ENCODE results near the gene MUC4.
"Not testable (repeated sequence)": the region's sequence is repeated elsewhere in the genome, so short reads cannot be mapped to it uniquely, and the experiment has no call there.

Gene MUC4

GRCh38 chr3:195714380-195715011 lies 97.2 kb downstream of the MUC4 start:
- no peak overlapping the region for H3K4me3 ChIP-seq (ENCODE audit: low read depth, low read length)
- TF ChIP-seq MYC (IDR thresholded peaks at IDR 0.05; ENCODE audit: low read depth, low read length) (no peak), POLR2A (IDR thresholded peaks at IDR 0.05; ENCODE audit: extremely low read depth, insufficient read length) (no peak), MAX (IDR thresholded peaks at IDR 0.05; ENCODE audit: low read depth, low read length) (no peak)
- TF ChIP-seq, protein P1, sequence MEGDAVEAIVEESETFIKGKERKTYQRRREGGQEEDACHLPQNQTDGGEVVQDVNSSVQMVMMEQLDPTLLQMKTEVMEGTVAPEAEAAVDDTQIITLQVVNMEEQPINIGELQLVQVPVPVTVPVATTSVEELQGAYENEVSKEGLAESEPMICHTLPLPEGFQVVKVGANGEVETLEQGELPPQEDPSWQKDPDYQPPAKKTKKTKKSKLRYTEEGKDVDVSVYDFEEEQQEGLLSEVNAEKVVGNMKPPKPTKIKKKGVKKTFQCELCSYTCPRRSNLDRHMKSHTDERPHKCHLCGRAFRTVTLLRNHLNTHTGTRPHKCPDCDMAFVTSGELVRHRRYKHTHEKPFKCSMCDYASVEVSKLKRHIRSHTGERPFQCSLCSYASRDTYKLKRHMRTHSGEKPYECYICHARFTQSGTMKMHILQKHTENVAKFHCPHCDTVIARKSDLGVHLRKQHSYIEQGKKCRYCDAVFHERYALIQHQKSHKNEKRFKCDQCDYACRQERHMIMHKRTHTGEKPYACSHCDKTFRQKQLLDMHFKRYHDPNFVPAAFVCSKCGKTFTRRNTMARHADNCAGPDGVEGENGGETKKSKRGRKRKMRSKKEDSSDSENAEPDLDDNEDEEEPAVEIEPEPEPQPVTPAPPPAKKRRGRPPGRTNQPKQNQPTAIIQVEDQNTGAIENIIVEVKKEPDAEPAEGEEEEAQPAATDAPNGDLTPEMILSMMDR (IDR thresholded peaks at IDR 0.05; ENCODE audit: low read depth, low read length) = no peak
- DNase-seq (ENCODE audit: low read depth) = peak; percentile 32

DNA sequence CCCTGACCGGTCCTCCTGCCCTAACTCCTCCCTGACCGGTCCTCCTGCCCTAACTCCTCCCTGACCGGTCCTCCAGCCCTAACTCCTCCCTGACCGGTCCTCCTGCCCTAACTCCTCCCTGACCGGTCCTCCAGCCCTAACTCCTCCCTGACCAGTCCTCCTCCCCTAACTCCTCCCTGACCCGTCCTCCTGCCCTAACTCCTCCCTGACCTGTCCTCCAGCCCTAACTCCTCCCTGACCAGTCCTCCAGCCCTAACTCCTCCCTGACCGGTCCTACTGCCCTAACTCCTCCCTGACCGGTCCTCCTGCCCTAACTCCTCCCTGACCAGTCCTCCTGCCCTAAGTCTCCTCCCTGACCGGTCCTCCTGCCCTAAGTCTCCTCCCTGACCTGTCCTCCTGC lies 98.6 kb downstream of the MUC4 start:
- peak; percentile 46 for DNase-seq (ENCODE audit: low read depth)
- not testable (repeated sequence) for H3K4me3 ChIP-seq (ENCODE audit: low read depth, low read length)

DNA sequence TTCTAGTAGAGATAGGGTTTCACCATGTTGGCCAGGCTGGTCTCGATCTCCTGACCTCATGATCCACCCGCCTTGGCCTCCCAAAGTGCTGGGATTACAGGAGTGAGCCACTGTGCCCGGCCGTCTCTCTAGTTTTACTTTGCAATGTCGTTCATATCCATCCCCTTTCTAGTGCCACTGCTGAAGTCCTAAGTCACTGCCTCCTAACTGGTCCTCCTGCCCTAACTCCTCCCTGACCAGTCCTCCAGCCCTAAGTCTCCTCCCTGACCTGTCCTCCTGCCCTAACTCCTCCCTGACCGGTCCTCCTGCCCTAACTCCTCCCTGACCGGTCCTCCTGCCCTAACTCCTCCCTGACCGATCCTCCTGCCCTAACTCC lies 99.2 kb downstream of the MUC4 start:
- not testable (repeated sequence) for H3K4me3 ChIP-seq (ENCODE audit: low read depth, low read length); DNase-seq (ENCODE audit: low read depth)

DNA sequence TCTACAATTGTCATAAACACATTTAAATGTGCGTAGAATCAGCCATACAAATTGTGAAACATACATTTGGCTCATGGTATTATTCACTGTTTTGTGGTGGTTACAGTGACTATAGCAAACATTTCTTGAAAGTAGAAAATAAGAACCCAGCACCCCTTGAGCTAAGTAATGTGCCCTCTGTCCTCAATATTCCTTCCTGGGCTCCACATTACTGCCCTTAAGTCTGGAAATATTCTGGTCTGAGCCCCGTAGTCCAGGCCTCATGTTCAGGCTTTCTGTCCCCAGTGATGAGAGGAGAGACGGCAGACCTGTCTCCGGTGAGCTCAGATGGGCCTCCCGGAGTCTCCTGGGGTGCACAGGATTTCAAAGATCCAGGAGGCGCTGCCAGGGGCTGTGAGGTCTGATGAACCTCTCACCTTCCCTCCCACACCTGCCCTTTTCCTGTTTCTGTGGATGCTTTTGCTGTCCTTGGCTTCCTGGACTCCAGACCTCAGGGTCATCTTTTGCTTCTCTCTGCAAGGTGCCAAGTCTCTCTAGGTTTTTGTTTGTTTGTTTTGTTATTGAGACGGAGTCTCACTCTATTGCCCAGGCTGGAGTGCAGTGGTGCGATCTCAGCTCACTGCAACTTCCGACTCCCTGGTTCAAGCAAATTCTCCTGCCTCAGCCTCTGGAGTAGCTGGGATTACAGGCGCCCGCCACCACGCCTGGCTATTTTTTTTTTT lies 99.8 kb downstream of the MUC4 start:
- H3K4me3 ChIP-seq (ENCODE audit: low read depth, low read length) = no peak overlapping the region
- no peak for TF ChIP-seq MYC (IDR thresholded peaks at IDR 0.05; ENCODE audit: low read depth, low read length)
- TF ChIP-seq, protein P1 (IDR thresholded peaks at IDR 0.05; ENCODE audit: low read depth, low read length) = no peak
- no peak for TF ChIP-seq MAX (IDR thresholded peaks at IDR 0.05; ENCODE audit: low read depth, low read length)
- TF ChIP-seq POLR2A (IDR thresholded peaks at IDR 0.05; ENCODE audit: extremely low read depth, insufficient read length) = no peak

DNA sequence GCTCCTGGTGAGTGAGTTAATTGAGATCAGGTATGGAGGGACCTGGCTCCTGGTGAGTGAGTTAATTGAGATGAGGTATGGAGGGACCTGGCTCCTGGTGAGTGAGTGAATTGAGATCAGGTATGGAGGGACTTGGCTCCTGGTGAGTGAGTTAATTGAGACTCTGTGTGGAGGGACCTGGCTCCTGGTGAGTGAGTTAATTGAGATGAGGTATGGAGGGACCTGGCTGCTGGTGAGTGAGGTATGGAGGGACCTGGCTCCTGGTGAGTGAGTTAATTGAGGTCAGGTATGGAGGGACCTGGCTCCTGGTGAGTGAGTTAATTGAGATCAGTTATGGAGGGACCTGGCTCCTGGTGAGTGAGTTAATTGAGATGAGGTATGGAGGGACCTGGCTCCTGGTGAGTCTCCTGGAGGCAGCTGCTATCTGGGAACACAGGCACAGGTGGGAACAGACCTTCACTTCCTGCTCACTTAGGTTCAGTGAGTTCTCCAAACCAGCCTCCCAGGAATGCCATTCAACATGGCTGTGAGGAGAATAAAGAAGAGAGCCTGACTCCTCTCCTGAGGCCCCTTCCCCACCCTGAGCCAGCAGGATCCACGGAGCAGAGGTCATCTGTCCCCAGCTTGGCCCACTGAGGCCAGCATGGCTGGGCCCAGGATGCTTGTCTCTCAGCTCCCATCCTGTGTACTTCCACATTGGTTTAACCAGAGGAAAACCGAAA lies 100.5 kb downstream of the MUC4 start:
- not testable (repeated sequence) for DNase-seq (ENCODE audit: low read depth); H3K4me3 ChIP-seq (ENCODE audit: low read depth, low read length)

More for the DNA sequence above, 99.8 kb downstream of the MUC4 start:
- DNase-seq (ENCODE audit: low read depth) = no peak

DNA sequence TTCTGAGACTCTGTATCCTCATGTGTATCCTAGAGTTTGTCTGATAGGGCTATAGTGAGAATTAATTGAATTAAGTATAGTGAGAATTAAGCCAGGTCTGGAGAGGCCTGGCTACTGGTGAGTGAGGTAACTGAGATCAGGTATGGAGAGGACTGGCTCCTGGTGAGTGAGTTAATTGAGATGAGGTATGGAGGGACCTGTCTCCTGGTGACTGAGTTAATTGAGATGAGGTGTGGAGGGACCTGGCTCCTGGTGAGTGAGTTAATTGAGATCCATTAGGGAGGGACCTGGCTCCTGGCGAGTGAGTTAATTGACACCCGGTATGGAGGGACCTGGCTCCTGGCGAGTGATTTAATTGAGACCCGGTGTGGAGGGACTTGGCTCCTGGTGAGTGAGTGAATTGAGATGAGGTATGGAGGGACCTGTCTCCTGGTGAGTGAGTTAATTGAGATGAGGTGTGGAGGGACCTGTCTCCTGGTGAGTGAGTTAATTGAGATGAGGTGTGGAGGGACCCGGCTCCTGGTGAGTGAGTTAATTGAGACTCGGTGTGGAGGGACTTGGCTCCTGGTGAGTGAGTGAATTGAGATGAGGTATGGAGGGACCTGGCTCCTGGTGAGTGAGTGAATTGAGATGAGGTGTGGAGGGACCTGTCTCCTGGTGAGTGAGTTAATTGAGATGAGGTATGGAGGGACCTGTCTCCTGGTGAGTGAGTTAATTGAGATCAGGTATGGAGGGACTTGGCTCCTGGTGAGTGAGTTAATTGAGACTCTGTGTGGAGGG lies 101.4 kb downstream of the MUC4 start:
- not testable (repeated sequence) for H3K4me3 ChIP-seq (ENCODE audit: low read depth, low read length); DNase-seq (ENCODE audit: low read depth)

DNA sequence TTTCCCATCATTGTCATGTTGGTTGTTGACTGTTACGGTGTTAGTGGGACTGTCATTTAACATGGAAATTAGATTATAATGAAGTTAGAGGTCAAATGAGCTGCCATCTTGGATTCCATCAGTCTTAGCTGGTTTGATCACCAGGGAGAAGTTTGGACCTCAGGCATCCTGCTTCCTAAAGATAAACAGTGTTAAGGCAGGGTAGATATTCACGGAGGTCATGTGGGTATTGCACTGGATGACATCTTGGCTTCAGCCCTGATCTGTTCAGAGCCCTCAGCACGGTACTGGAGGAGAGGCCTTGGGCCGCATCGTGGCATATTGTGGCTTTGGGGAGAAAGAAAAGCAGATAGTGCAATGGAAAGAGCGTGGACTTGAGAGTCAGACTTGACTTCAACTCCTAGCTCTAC lies 102.0 kb downstream of the MUC4 start:
- no peak overlapping the region for H3K4me3 ChIP-seq (ENCODE audit: low read depth, low read length)
- DNase-seq (ENCODE audit: low read depth) = no peak
- TF ChIP-seq MAX (IDR thresholded peaks at IDR 0.05; ENCODE audit: low read depth, low read length) = no peak

DNA sequence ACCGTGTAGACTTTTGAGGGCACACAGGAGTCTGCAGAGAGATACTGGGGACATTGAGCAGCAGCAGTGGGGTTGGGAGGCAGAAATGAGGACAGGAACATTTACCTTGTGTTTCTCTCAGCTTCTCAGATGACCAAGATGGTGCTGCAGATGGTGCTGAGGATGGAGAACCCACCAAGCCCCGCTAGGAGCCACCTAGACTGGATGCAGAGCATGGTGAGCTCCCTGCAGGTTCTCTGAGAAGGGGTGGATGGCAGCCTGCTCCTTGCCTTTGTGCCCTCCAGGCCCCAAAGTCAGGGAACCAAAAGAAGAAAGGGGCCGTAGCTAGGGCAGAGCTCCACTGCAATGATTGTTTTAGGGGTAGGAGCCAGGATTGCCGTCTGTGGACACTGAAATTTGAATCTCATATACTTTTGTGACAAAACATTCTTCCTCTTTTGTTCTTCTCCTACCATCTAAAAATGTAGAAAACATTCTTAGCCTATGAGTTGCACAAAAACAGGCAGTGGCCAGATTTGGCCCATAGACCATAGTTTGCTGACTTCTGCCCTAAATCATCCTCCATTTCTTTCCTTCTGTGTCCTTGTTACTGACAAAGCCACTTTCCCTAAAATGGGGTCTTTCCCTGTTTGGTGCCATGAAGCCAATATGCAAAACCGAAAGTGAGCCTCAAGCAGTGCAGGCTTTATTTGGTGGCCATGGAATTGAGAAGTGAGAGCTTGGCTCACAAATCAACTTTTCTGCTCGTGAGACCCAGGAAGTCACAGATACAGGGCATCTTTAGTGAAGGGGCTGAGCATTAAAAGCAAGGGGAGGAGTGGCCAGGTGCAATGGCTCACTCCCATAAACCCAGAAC lies 102.9 kb downstream of the MUC4 start:
- DNase-seq (ENCODE audit: low read depth) = no peak
- no peak for TF ChIP-seq MAX (IDR thresholded peaks at IDR 0.05; ENCODE audit: low read depth, low read length)

More for the DNA sequence above, 102.9 kb downstream of the MUC4 start:
- no peak overlapping the region for H3K4me3 ChIP-seq (ENCODE audit: low read depth, low read length)
